GM23338 (cell line): Measurements from ENCODE around the gene TRAK1. TPM values are rescaled to one million over a fixed set of nuclear protein-coding genes. Genes with fewer than 3 reads are reported as not detected.

Experiments used
- ATAC-seq: fragments of 200-7000 bp; cut with Tn5 transposase; 3 replicates; pipeline ENCODE4 v1.9.1; 2020
- DNase-seq: peaks from one replicate; pipeline ENCODE4 v3.0.0-alpha.2; 2015; ENCODE audit warnings: low spot score
- H2AFZ ChIP-seq: fragments of 200-600 bp; sonication (generic); 2 replicates; pipeline ENCODE4 v1.8.0; 2016; ENCODE audit warnings: antibody characterized with exemption, mild to moderate bottlenecking, moderate library complexity
- H3F3A ChIP-seq: fragments of 200-600 bp; sonication (generic); replicated peaks from 2 replicates; pipeline ENCODE4 v1.8.0; 2017; ENCODE audit warnings: antibody characterized with exemption, mixed run types, low read depth
- H3K27ac ChIP-seq: fragments of 200-600 bp; sonication (generic); 2 replicates; pipeline ENCODE4 v1.6.1; 2016; ENCODE audit warnings: low read depth
- H3K27me3 ChIP-seq: fragments of 200-600 bp; sonication (generic); 2 replicates; pipeline ENCODE4 v1.8.0; 2016; ENCODE audit warnings: mild to moderate bottlenecking, mixed run types, moderate library complexity; ENCODE audit not compliant: insufficient read depth
- H3K36me3 ChIP-seq: fragments of 200-600 bp; sonication (generic); 2 replicates; pipeline ENCODE4 v1.8.0; 2016; ENCODE audit warnings: mild to moderate bottlenecking; ENCODE audit not compliant: insufficient read depth
- H3K4me1 ChIP-seq: fragments of 200-600 bp; sonication (generic); 2 replicates; pipeline ENCODE4 v1.8.0; 2016; ENCODE audit warnings: mild to moderate bottlenecking, moderate library complexity; ENCODE audit not compliant: insufficient read depth
- H3K4me2 ChIP-seq: fragments of 200-600 bp; sonication (generic); 2 replicates; pipeline ENCODE4 v1.7.1; 2017; ENCODE audit warnings: mixed run types
- H3K4me3 ChIP-seq: fragments of 200-600 bp; sonication (generic); 2 replicates; pipeline ENCODE4 v1.6.1; 2016; ENCODE audit warnings: mixed run types
- H3K79me2 ChIP-seq: fragments of 200-600 bp; sonication (generic); replicated peaks from 2 replicates; pipeline ENCODE4 v1.8.0; 2017; ENCODE audit warnings: mild to moderate bottlenecking; ENCODE audit not compliant: insufficient read depth
- H3K9me2 ChIP-seq: fragments of 200-600 bp; sonication (generic); 2 replicates; pipeline ENCODE4 v1.8.0; 2017; ENCODE audit not compliant: insufficient read depth
- H4K20me1 ChIP-seq: fragments of 200-600 bp; sonication (generic); replicated peaks from 2 replicates; pipeline ENCODE4 v1.8.0; 2017; ENCODE audit warnings: mild to moderate bottlenecking; ENCODE audit not compliant: insufficient read depth
- H3K27ac Mint-ChIP-seq: 2 replicates; pipeline ENCODE4 v1.8.0; 2020; ENCODE audit warnings: inconsistent platforms, mild to moderate bottlenecking, moderate library complexity, mixed read lengths
- H3K27me3 Mint-ChIP-seq: 3 replicates; pipeline ENCODE4 v1.8.0; 2022; ENCODE audit warnings: low read depth, mild to moderate bottlenecking, moderate library complexity, mixed read lengths, inconsistent platforms; ENCODE audit not compliant: insufficient read depth, poor library complexity
- H3K36me3 Mint-ChIP-seq: 3 replicates; pipeline ENCODE4 v1.8.0; 2021; ENCODE audit warnings: low read depth, mild to moderate bottlenecking, inconsistent platforms, moderate library complexity, mixed read lengths
- H3K4me1 Mint-ChIP-seq: 3 replicates; pipeline ENCODE4 v1.8.0; 2020; ENCODE audit warnings: mild to moderate bottlenecking, inconsistent platforms, mixed read lengths
- H3K4me3 Mint-ChIP-seq: 3 replicates; pipeline ENCODE4 v1.8.0; 2021; ENCODE audit warnings: moderate library complexity, mild to moderate bottlenecking, inconsistent platforms, mixed read lengths
- H3K9me3 Mint-ChIP-seq: 3 replicates; pipeline ENCODE4 v1.8.0; 2020; ENCODE audit warnings: moderate library complexity, mild to moderate bottlenecking, inconsistent platforms, mixed read lengths
- CREB1 ChIP-seq: fragments of 250-450 bp; sonication (Bioruptor Pico); IDR thresholded peaks from 2 replicates; pipeline ENCODE4 v1.5.0; 2020; ENCODE audit warnings: low read depth, mild to moderate bottlenecking, moderate library complexity
- CTCF ChIP-seq, 2 experiments: fragments of 200-600 bp in 1 of 2; sonication (generic) in 1 of 2; conservative IDR thresholded peaks; 2 replicates each; pipeline versions ENCODE4 v1.5.1 to v1.6.1; 2016 to 2017; ENCODE audit warnings: antibody characterized with exemption in 2 of 2, low read depth in 2 of 2, mild to moderate bottlenecking in 2 of 2, moderate library complexity in 1 of 2
- ETS1 ChIP-seq: IDR thresholded peaks from 2 replicates; pipeline ENCODE4 v1.6.1; 2016; ENCODE audit warnings: antibody characterized with exemption
- EZH2 ChIP-seq: fragments of 200-600 bp; sonication (generic); IDR thresholded peaks from one replicate; pipeline ENCODE4 v1.8.0; 2017; ENCODE audit warnings: antibody characterized with exemption, mild to moderate bottlenecking, low read depth; ENCODE audit not compliant: unreplicated experiment
- EZH2phosphoT487 ChIP-seq: fragments of 200-600 bp; sonication (generic); IDR thresholded peaks from one replicate; pipeline ENCODE4 v1.8.1; 2018; ENCODE audit warnings: antibody characterized with exemption; ENCODE audit not compliant: unreplicated experiment
- JUNB ChIP-seq: IDR thresholded peaks from one replicate; pipeline ENCODE4 v1.6.1; 2016; ENCODE audit warnings: antibody characterized with exemption; ENCODE audit not compliant: unreplicated experiment
- NANOG ChIP-seq: IDR thresholded peaks from 2 replicates; pipeline ENCODE4 v1.6.1; 2016; ENCODE audit warnings: antibody characterized with exemption, borderline replicate concordance
- POLR2AphosphoS5 ChIP-seq: IDR thresholded peaks from 2 replicates; pipeline ENCODE4 v1.6.1; 2016; ENCODE audit warnings: antibody characterized with exemption, low read depth
- REST ChIP-seq: IDR thresholded peaks from one replicate; pipeline ENCODE4 v1.6.1; 2018; ENCODE audit warnings: antibody characterized with exemption; ENCODE audit not compliant: unreplicated experiment
- STAT1 ChIP-seq: IDR thresholded peaks from one replicate; pipeline ENCODE4 v1.6.1; 2016; ENCODE audit warnings: antibody characterized with exemption; ENCODE audit not compliant: unreplicated experiment
- ZNF114 ChIP-seq: fragments of 250-450 bp; sonication (Bioruptor Pico); IDR thresholded peaks from 2 replicates; pipeline ENCODE4 v1.5.0; 2020; ENCODE audit warnings: mild to moderate bottlenecking, moderate library complexity
- ZNF331 ChIP-seq: fragments of 250-450 bp; sonication (Bioruptor Pico); IDR thresholded peaks from 2 replicates; pipeline ENCODE4 v1.5.0; 2020; ENCODE audit warnings: low read depth, mild to moderate bottlenecking, moderate library complexity
- ZNF462 ChIP-seq: fragments of 250-450 bp; sonication (Bioruptor Pico); IDR thresholded peaks from 2 replicates; pipeline ENCODE4 v1.5.0; 2020; ENCODE audit warnings: mild to moderate bottlenecking, moderate library complexity
- polyA plus RNA-seq: library from polyadenylated mRNA; unstranded; fragments of >200 nt; fragmentation: Nextera tagmentation; extraction: Ambion mirVana; gene quantifications from 2 replicates; pipeline ENCODE4 v1.2.1, GENCODE V29; 2016
- total RNA-seq: library from RNA; depleted of rRNA; stranded (reverse); fragments of >200 nt; shearing (Covaris generic); gene quantifications from 2 replicates; pipeline ENCODE4 v1.2.3, GENCODE V29; 2014

TRAK1 gene
- total and polyA plus RNA-seq, 2 experiments from 2014 or later = 13.4 to 47.4 TPM

- Mint-ChIP-seq H3K4me1 (peaks cover 29% of the 10 kb centered on the region), H3K9me3 (no peaks in the 10 kb centered on the region; the same call in 1 of the 3 replicates), H3K27ac (no peak overlapping the region), H3K36me3 (peaks cover 21% of the 10 kb centered on the region; the same call in 2 of the 3 replicates), H3K4me3 (no peak overlapping the region), H3K27me3 (peaks cover 7% of the 10 kb centered on the region)
- TF ChIP-seq POLR2AphosphoS5 (no peak), REST (no peak), EZH2 (no peak), CREB1 (CRISPR knock-in tag) (no peak), STAT1 (no peak), NANOG (no peak), JUNB (no peak), ZNF114 (no peak), ZNF462 (CRISPR knock-in tag) (no peak), ETS1 (no peak), ZNF331 (CRISPR knock-in tag) (no peak), EZH2phosphoT487 (no peak), CTCF (conservative IDR thresholded peaks at IDR 0.05; ENCODE audit: low read depth in 2 of 2) (no peak)
- H3K79me2 ChIP-seq = peaks cover 17% of the 10 kb centered on the region
- DNase-seq = no peak
- H3K4me1 ChIP-seq = peaks cover 11% of the 10 kb centered on the region
- no peak overlapping the region for H3K4me2 ChIP-seq
- ATAC-seq = no peak
- H3K36me3 ChIP-seq = no peaks in the 10 kb centered on the region; the same call in 1 of the 2 replicates
- H3F3A ChIP-seq = no peaks in the 10 kb centered on the region
- H3K27ac ChIP-seq = no peak overlapping the region
- H3K9me2 ChIP-seq = no peaks in the 10 kb centered on the region
- H4K20me1 ChIP-seq = no peaks in the 10 kb centered on the region
- no peaks in the 10 kb centered on the region for H3K27me3 ChIP-seq
- H3K4me3 ChIP-seq = no peak overlapping the region
- no peak overlapping the region for H2AFZ ChIP-seq
Measured at GRCh38 chr3:42088803-42089530, 2.2 kb upstream of the TRAK1 start.
